DOHH2 (cell line): ENCODE data around the gene SMIM22.

ENCODE experiments used
- CTCF ChIP-seq: fragments of 200-600 bp; sonication (generic); IDR thresholded peaks from one replicate; pipeline ENCODE4 v1.5.1; 2014; ENCODE audit warnings: antibody characterized with exemption, mild to moderate bottlenecking, low read depth, low read length; ENCODE audit not compliant: poor library complexity, severe bottlenecking
- EZH2phosphoT487 ChIP-seq: fragments of 200-600 bp; sonication (generic); IDR thresholded peaks from 2 replicates; pipeline ENCODE4 v1.6.1; 2017; ENCODE audit warnings: borderline replicate concordance, mild to moderate bottlenecking, antibody characterized with exemption, low read length, moderate library complexity, mixed read lengths

DNA sequence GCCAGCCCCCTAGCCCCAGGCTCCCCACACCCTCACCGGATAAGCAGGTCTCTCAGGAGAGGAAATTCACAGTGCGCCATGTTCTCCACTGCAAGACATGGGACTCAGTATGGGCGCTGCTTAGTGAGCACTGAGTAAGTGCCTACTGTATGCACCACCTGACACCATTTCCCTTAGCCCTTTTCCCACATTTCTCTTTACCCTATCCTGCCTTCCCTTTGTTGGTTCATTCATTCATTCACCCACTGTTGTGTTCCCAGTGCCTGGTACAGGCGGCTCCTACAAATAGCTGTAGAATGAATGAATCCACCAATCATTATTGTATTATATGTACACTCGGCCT, 17.1 kb upstream of the SMIM22 start:
- TF ChIP-seq CTCF (no peak), EZH2phosphoT487 (no peak)
